Adrenal gland (tissue), 5 donors: ENCODE measurements around the gene CCDC63.

ENCODE experiments used
- CTCF ChIP-seq, 6 experiments: fragments of 450-650 bp in 4 of 6; fragments of 200-600 bp in 2 of 6; sonication (generic) in 1 of 6; IDR thresholded peaks; 1 replicate in 5 of 6; 2 replicates in 1 of 6; pipeline versions ENCODE4 v1.5.1 to v1.8.0; 2016 to 2021; ENCODE audit warnings: antibody characterized with exemption in 6 of 6, mild to moderate bottlenecking in 2 of 6, moderate library complexity in 1 of 6
- POLR2A ChIP-seq, 2 donors: fragments of 450-650 bp; IDR thresholded peaks; one replicate each; pipeline ENCODE4 v1.6.1; 2017; ENCODE audit warnings: antibody characterized with exemption in 2 of 2, mild to moderate bottlenecking in 2 of 2, moderate library complexity in 1 of 2
- donor health status: DM: no; HTN: no; CAD: no.

GRCh38 chr12:110862329-110862728, 15.5 kb downstream of the CCDC63 start:
- no peak for TF ChIP-seq CTCF (IDR thresholded peaks at IDR 0.05)
- no peak for TF ChIP-seq POLR2A (IDR thresholded peaks at IDR 0.05)
